H1 (cell line): ENCODE results near the gene F2. TPM values are rescaled to one million over a fixed set of nuclear protein-coding genes. Genes with fewer than 3 reads are reported as not detected.

Experiments
- CHD1 ChIP-seq: IDR thresholded peaks from 2 replicates; pipeline ENCODE4 v1.6.1; 2012; ENCODE audit warnings: low read depth, low read length, improper control_type of control experiment
- SAP30 ChIP-seq: fragments of 300-600 bp; sonication (generic); IDR thresholded peaks from 2 replicates; pipeline ENCODE4 v1.7.1; 2012; ENCODE audit warnings: low read length, moderate library complexity, mild to moderate bottlenecking, inconsistent platforms; ENCODE audit not compliant: insufficient read depth, insufficient replicate concordance
- polyA plus RNA-seq, 7 experiments: library from polyadenylated mRNA; depleted of rRNA in 3 of 7; stranded (reverse) in 5 of 7; unstranded in 2 of 7; fragments of >200 nt in 5 of 7; fragments of 200-250 nt in 2 of 7; gene quantifications; 1 replicate in 5 of 7; 2 replicates in 1 of 7; 4 replicates in 1 of 7; pipeline versions ENCODE4 v1.2.1 to v1.2.3, GENCODE V29; 2011 to 2013; ENCODE audit warnings: missing spikeins in 2 of 7, mixed read lengths in 2 of 7
- total RNA-seq: library from RNA; stranded (reverse); fragmentation: NEBNext Ultra II Directional; extraction: Animal tissue kit (Norgen Biotek cat#: 25700); gene quantifications from 2 replicates; pipeline ENCODE4 v1.2.1, GENCODE V29; 2021

The F2 gene
- total and polyA plus RNA-seq, 2 of the 8 experiments (the other 6 are each of a cell fraction or from before 2014, with no cell fraction given) = 0.11 TPM; not detected in 1

- TF ChIP-seq CHD1 (no peak), SAP30 (no peak)
Observed at GRCh38 chr11:46696212-46696558, 22.8 kb upstream of the F2 start (continued).
